Lower leg skin (tissue), 4 donors: ENCODE measurements around the gene RYR2. TPM values are rescaled to one million over a fixed set of nuclear protein-coding genes. Genes with fewer than 3 reads are reported as not detected.

Experiments
- DNase-seq, 2 donors: peaks; one replicate each; pipeline ENCODE4 v3.0.0-alpha.2; 2019; ENCODE audit warnings: low spot score in 2 of 2
- H3K4me3 ChIP-seq: fragments of 200-600 bp; sonication (generic); 2 replicates; pipeline ENCODE4 v1.5.1; 2017; ENCODE audit warnings: mild to moderate bottlenecking, low read depth; ENCODE audit not compliant: poor library complexity, severe bottlenecking
- CTCF ChIP-seq, 3 donors: fragments of 450-650 bp; IDR thresholded peaks; one replicate each; pipeline ENCODE4 v1.5.1; 2016; ENCODE audit warnings: antibody characterized with exemption in 3 of 3, mild to moderate bottlenecking in 3 of 3, moderate library complexity in 2 of 3
- POLR2A ChIP-seq, 2 donors: fragments of 450-650 bp; IDR thresholded peaks; one replicate each; pipeline ENCODE4 v1.6.1; 2016 to 2017; ENCODE audit warnings: antibody characterized with exemption in 2 of 2, mild to moderate bottlenecking in 1 of 2, moderate library complexity in 1 of 2
- WGBS, 2 donors: methylation state at CpG; one replicate each; pipeline ENCODE4 v1.1.5; 2018; 5-methylcytosine and 5-hydroxymethylcytosine counted together
- intact Hi-C: fragments of 100-400 bp; cut with DNase I; formaldehyde crosslinking; loops from one replicate; pipeline ENCODE4 v1.15.0; 2023; ENCODE audit warnings: low total_unique reads
- total RNA-seq, 4 donors: library from RNA; depleted of rRNA; stranded (reverse); fragments of >200 nt; gene quantifications; one replicate each; pipeline ENCODE4 v1.1.0, GENCODE V29; 2016

RYR2 gene
- total RNA-seq, 4 donors from 2014 or later, result 0.19 to 0.97 (median 0.66) TPM

GRCh38 chr1:237507005-237507404 is 465.0 kb downstream of the RYR2 start:
- TF ChIP-seq POLR2A (IDR thresholded peaks at IDR 0.05), result no peak
- no peak for TF ChIP-seq CTCF (IDR thresholded peaks at IDR 0.05)
- no peak overlapping the region for H3K4me3 ChIP-seq
- no peak for DNase-seq
- intact Hi-C loops, result no loop called here
- WGBS, 2 donors, result 83 to 97% methylated on average over 2 of the region's 2 CpGs

GRCh38 chr1:237509748-237510147 is 467.8 kb downstream of the RYR2 start:
- intact Hi-C loops, result no loop called here
- 81 to 89% methylated on average over 2 of the region's 2 CpGs for WGBS, 2 donors
- no peak overlapping the region for H3K4me3 ChIP-seq
- TF ChIP-seq POLR2A (IDR thresholded peaks at IDR 0.05), result no peak
- TF ChIP-seq CTCF (IDR thresholded peaks at IDR 0.05), result no peak
- DNase-seq, result no peak

- intact Hi-C loops, result no loop called here
- H3K4me3 ChIP-seq, result no peak overlapping the region
- no peak for TF ChIP-seq POLR2A (IDR thresholded peaks at IDR 0.05)
- DNase-seq, result no peak
- WGBS, 2 donors, result 84 to 91% methylated on average over 3 of the region's 3 CpGs
Measured at GRCh38 chr1:237525102-237525501, 483.1 kb downstream of the RYR2 start.

GRCh38 chr1:237527761-237528160 is 485.8 kb downstream of the RYR2 start:
- 80 to 90% methylated on average over 4 of the region's 4 CpGs for WGBS, 2 donors
- intact Hi-C loops, result no loop called here
- DNase-seq, result no peak
- no peak overlapping the region for H3K4me3 ChIP-seq
- TF ChIP-seq POLR2A (IDR thresholded peaks at IDR 0.05), result no peak
- TF ChIP-seq CTCF (IDR thresholded peaks at IDR 0.05), result no peak

GRCh38 chr1:237528545-237528944 is 486.6 kb downstream of the RYR2 start:
- no peak for TF ChIP-seq CTCF (IDR thresholded peaks at IDR 0.05)
- no peak for TF ChIP-seq POLR2A (IDR thresholded peaks at IDR 0.05)
- WGBS, 2 donors, result 42 to 45% methylated on average over 2 of the region's 2 CpGs

GRCh38 chr1:237539055-237539454 is 497.1 kb downstream of the RYR2 start:
- WGBS, 2 donors, result 86% methylated on average over 2 of the region's 2 CpGs
- no peak overlapping the region for H3K4me3 ChIP-seq
- intact Hi-C loops, result no loop called here
- DNase-seq, result no peak
- no peak for TF ChIP-seq CTCF (IDR thresholded peaks at IDR 0.05)

More at GRCh38 chr1:237528545-237528944, 486.6 kb downstream of the RYR2 start:
- H3K4me3 ChIP-seq, result no peak overlapping the region
- no peak for DNase-seq
- intact Hi-C loops, result no loop called here
